Loucy (cell line): ENCODE measurements around the gene ATP8A2.

Experiments used
- H2AFZ ChIP-seq: fragments of 200-600 bp; sonication (generic); 2 replicates; pipeline ENCODE4 v1.6.0; 2016; ENCODE audit warnings: antibody characterized with exemption, mild to moderate bottlenecking, low read length, moderate library complexity
- H3F3A ChIP-seq: fragments of 200-600 bp; 2 replicates; pipeline ENCODE4 v1.6.0; 2016; ENCODE audit warnings: antibody characterized with exemption, low read depth, mild to moderate bottlenecking
- H3K27me3 ChIP-seq: fragments of 200-600 bp; sonication (generic); 2 replicates; pipeline ENCODE4 v1.6.1; 2014; ENCODE audit warnings: low read length, mild to moderate bottlenecking; ENCODE audit not compliant: insufficient read depth, poor library complexity, severe bottlenecking
- H3K36me3 ChIP-seq: fragments of 200-600 bp; sonication (generic); 2 replicates; pipeline ENCODE4 v1.6.1; 2016; ENCODE audit warnings: low read length; ENCODE audit not compliant: insufficient read depth
- H3K4me1 ChIP-seq: fragments of 200-600 bp; sonication (generic); 2 replicates; pipeline ENCODE4 v1.5.1; 2014; ENCODE audit warnings: low read length, mild to moderate bottlenecking; ENCODE audit not compliant: insufficient read depth, poor library complexity, severe bottlenecking
- H3K4me2 ChIP-seq: fragments of 200-600 bp; sonication (generic); 2 replicates; pipeline ENCODE4 v1.6.0; 2014; ENCODE audit warnings: antibody characterized with exemption, low read length, low read depth, mild to moderate bottlenecking; ENCODE audit not compliant: poor library complexity, severe bottlenecking
- H3K4me3 ChIP-seq: fragments of 200-600 bp; sonication (generic); 2 replicates; pipeline ENCODE4 v1.5.1; 2014; ENCODE audit warnings: low read length, mild to moderate bottlenecking, mixed read lengths; ENCODE audit not compliant: poor library complexity, severe bottlenecking
- H3K79me2 ChIP-seq: fragments of 200-600 bp; sonication (generic); 2 replicates; pipeline ENCODE4 v1.6.1; 2014; ENCODE audit warnings: low read length; ENCODE audit not compliant: insufficient read depth
- H3K9ac ChIP-seq: fragments of 200-600 bp; sonication (generic); 2 replicates; pipeline ENCODE4 v1.6.0; 2014; ENCODE audit warnings: mild to moderate bottlenecking, low read depth, low read length, moderate library complexity; ENCODE audit not compliant: poor library complexity, severe bottlenecking
- H3K9me2 ChIP-seq: fragments of 200-600 bp; sonication (generic); replicated peaks from 2 replicates; pipeline ENCODE4 v1.6.1; 2016; ENCODE audit warnings: low read depth, low read length, mixed read lengths
- H3K9me3 ChIP-seq: fragments of 200-600 bp; sonication (generic); 2 replicates; pipeline ENCODE4 v1.6.1; 2014; ENCODE audit warnings: mild to moderate bottlenecking, antibody characterized with exemption, low read length, low read depth; ENCODE audit not compliant: insufficient read depth
- H4K20me1 ChIP-seq: fragments of 200-600 bp; sonication (generic); 2 replicates; pipeline ENCODE4 v1.6.0; 2014; ENCODE audit warnings: antibody characterized with exemption, low read length, mild to moderate bottlenecking; ENCODE audit not compliant: insufficient read depth, poor library complexity, severe bottlenecking
- CTCF ChIP-seq: fragments of 200-600 bp; sonication (generic); conservative IDR thresholded peaks from 2 replicates; pipeline ENCODE4 v1.5.1; 2014; ENCODE audit warnings: mild to moderate bottlenecking, antibody characterized with exemption, low read length
- EZH2phosphoT487 ChIP-seq: fragments of 200-600 bp; IDR thresholded peaks from 2 replicates; pipeline ENCODE4 v1.6.1; 2018; ENCODE audit warnings: antibody characterized with exemption, mild to moderate bottlenecking, moderate library complexity, borderline replicate concordance

The ATP8A2 gene

GRCh38 chr13:25979371-25979770, 607.6 kb downstream of the ATP8A2 start:
- Histone ChIP-seq H3K9me2 (no peaks in the 10 kb centered on the region), H3K27me3 (no peaks in the 10 kb centered on the region), H3K9me3 (no peaks in the 10 kb centered on the region), H3K4me3 (no peak overlapping the region), H3K36me3 (no peaks in the 10 kb centered on the region), H3F3A (no peaks in the 10 kb centered on the region), H3K4me1 (peaks cover 18% of the 10 kb centered on the region), H3K4me2 (no peak overlapping the region), H2AFZ (no peak overlapping the region), H3K79me2 (no peaks in the 10 kb centered on the region), H3K9ac (no peak overlapping the region), H4K20me1 (no peaks in the 10 kb centered on the region)
- TF ChIP-seq CTCF (no peak), EZH2phosphoT487 (no peak)

DNA sequence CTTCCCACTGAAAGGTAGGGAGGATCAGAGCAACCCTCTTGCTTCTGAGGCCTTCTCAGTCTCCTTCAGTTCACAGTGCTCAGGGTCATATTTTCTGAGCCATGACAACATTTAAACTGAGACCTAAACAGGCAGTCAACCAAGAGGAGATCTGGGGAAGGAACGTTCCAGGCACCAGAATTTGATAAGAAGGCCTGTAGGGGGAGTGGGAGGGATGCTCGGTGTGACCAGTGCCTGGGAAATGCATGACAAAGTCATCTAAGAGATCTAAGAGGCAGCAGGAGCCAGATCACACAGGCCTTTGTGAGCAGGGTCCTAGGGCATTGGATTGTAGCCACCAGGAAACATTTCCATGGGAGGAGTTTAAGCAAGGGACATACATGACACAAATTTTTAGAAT, 608.5 kb downstream of the ATP8A2 start:
- Histone ChIP-seq H3K36me3 (no peaks in the 10 kb centered on the region), H3K4me2 (no peak overlapping the region), H3K79me2 (no peaks in the 10 kb centered on the region), H3K9me3 (no peaks in the 10 kb centered on the region), H3K9me2 (no peaks in the 10 kb centered on the region), H4K20me1 (no peaks in the 10 kb centered on the region), H3F3A (no peaks in the 10 kb centered on the region), H3K9ac (no peak overlapping the region), H3K4me1 (peaks cover 14% of the 10 kb centered on the region), H3K27me3 (no peaks in the 10 kb centered on the region), H3K4me3 (no peak overlapping the region), H2AFZ (peak overlapping the region; percentile 70)
- TF ChIP-seq CTCF = peak; percentile 75
- TF ChIP-seq EZH2phosphoT487 = no peak

GRCh38 chr13:25981060-25981459, 609.3 kb downstream of the ATP8A2 start:
- Histone ChIP-seq H2AFZ (no peak overlapping the region), H3K4me1 (peaks cover 14% of the 10 kb centered on the region), H3K9ac (no peak overlapping the region), H3K27me3 (no peaks in the 10 kb centered on the region), H3K4me2 (no peak overlapping the region), H3K79me2 (no peaks in the 10 kb centered on the region), H3K9me3 (no peaks in the 10 kb centered on the region), H3K9me2 (no peaks in the 10 kb centered on the region), H3K4me3 (no peak overlapping the region), H4K20me1 (no peaks in the 10 kb centered on the region), H3F3A (no peaks in the 10 kb centered on the region), H3K36me3 (no peaks in the 10 kb centered on the region)
- TF ChIP-seq CTCF (no peak), EZH2phosphoT487 (no peak)
